Activated naive CD4-positive, alpha-beta T cell treated with anti-CD3 and anti-CD28 coated beads, Interleukin-2, amount 50 U/mL, for 72 hours (primary cell): ENCODE data around the gene LFNG. TPM values are rescaled to one million over a fixed set of nuclear protein-coding genes. Genes with fewer than 3 reads are reported as not detected.

Source experiments
- ATAC-seq, 2 donors: fragments of 150-1000 bp; cut with Tn5 transposase; 2 replicates each; pipeline ENCODE4 v1.10.0; 2021; ENCODE audit warnings: mild to moderate bottlenecking in 2 of 2, moderate library complexity in 2 of 2
- DNase-seq, 2 donors: peaks; one replicate each; pipeline ENCODE4 v3.0.0; 2021 to 2022; ENCODE audit warnings: low spot score in 2 of 2
- H3K27ac Mint-ChIP-seq, 2 donors: one replicate each; pipeline ENCODE4 v1.8.0; 2022; ENCODE audit warnings: mild to moderate bottlenecking in 2 of 2, mixed read lengths in 2 of 2
- H3K36me3 Mint-ChIP-seq, 2 donors: one replicate each; pipeline ENCODE4 v1.8.0; 2022; ENCODE audit warnings: mixed read lengths in 2 of 2
- H3K9me3 Mint-ChIP-seq, 2 donors: one replicate each; pipeline ENCODE4 v1.8.0; 2022; ENCODE audit warnings: mixed read lengths in 2 of 2
- total RNA-seq, 2 donors: library from RNA; stranded (reverse); gene quantifications; one replicate each; pipeline ENCODE4 v1.2.3, GENCODE V29; 2022

Gene LFNG, protein sequence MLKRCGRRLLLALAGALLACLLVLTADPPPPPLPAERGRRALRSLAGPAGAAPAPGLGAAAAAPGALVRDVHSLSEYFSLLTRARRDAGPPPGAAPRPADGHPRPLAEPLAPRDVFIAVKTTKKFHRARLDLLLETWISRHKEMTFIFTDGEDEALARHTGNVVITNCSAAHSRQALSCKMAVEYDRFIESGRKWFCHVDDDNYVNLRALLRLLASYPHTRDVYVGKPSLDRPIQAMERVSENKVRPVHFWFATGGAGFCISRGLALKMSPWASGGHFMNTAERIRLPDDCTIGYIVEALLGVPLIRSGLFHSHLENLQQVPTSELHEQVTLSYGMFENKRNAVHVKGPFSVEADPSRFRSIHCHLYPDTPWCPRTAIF
- 10 to 100 TPM; 17.8 to 21.1 TPM for total RNA-seq

DNA sequence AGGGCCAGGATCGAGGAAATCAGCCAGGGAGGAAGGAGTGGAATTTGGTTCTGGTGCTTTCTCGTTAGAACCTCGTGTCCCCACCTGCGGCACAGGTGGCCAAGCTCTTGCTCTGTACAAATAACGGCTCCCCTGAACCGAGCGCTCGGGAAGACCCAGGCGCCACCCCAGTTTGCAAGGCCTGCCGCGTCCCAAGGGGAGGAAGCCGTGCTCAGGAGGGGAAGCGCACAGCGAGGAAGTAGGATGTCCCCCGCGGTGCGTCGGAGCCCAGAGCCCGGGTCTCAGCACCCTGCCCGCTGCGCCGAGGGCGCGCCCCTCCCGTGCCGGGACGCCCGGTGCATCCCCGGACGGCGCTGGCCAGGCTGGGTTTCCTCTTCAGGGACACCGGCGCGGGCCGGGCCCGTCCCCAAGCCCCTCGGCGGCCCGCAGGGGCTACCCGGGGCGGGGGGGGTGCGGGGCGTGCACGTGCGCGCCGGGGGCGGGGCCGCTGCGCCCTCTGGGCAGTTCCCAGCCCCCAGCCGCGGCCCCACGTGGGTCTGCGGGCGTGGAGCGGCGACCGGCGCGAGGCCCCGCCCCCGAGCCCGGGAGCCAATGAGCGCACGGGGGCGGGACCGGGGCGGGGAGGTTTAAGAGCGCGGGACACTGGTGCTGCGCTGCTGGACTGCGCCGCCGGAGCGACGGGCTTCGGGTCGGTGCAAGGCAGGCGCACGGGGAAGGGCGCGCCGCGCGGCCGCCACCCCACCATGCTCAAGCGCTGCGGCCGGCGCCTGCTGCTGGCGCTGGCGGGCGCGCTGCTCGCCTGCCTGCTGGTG is at the start of gene LFNG:
TSS of gene LFNG (plus strand) at position 656 of the 812 bp plus-strand sequence. CDS start at position 744, 88 bp downstream.
- DNase-seq (peak; percentile 83 to 87), ATAC-seq (peak; percentile 64 to 82)
- H3K36me3 Mint-ChIP-seq, result peaks cover 0 to 6% of the 10 kb centered on the region in 2 donors
- peak within 1 kb of the TSS; percentile 36 to 73 for H3K27ac Mint-ChIP-seq
- no peaks in the 10 kb centered on the region for H3K9me3 Mint-ChIP-seq

GRCh38 chr7:2470204-2471021 is 49.2 kb upstream of the LFNG start:
- Mint-ChIP-seq H3K27ac (peak overlapping the region in 1 of 2 donors; percentile 26), H3K9me3 (no peaks in the 10 kb centered on the region), H3K36me3 (no peaks in the 10 kb centered on the region)
- DNase-seq (no peak), ATAC-seq (no peak)

- ATAC-seq, result peak in 1 of 2 donors; percentile 14
- Mint-ChIP-seq H3K27ac (no peak overlapping the region), H3K9me3 (no peaks in the 10 kb centered on the region), H3K36me3 (no peaks in the 10 kb centered on the region)
- no peak for DNase-seq
These were observed 48.6 kb upstream of the LFNG start for GRCh38 chr7:2471022-2471329.

GRCh38 chr7:2471396-2471795 is 48.2 kb upstream of the LFNG start:
- DNase-seq, result no peak
- ATAC-seq, result no peak
- no peaks in the 10 kb centered on the region for H3K9me3 Mint-ChIP-seq
- H3K27ac Mint-ChIP-seq, result no peak overlapping the region
- H3K36me3 Mint-ChIP-seq, result no peaks in the 10 kb centered on the region

- Mint-ChIP-seq H3K9me3 (no peaks in the 10 kb centered on the region), H3K36me3 (no peaks in the 10 kb centered on the region), H3K27ac (no peak overlapping the region)
- no peak for ATAC-seq
- DNase-seq, result no peak
These were observed 46.8 kb upstream of the LFNG start for GRCh38 chr7:2472739-2473138.

GRCh38 chr7:2473496-2474180 is 45.9 kb upstream of the LFNG start:
- no peaks in the 10 kb centered on the region for H3K36me3 Mint-ChIP-seq
- no peak overlapping the region for H3K27ac Mint-ChIP-seq
- H3K9me3 Mint-ChIP-seq, result no peaks in the 10 kb centered on the region
- ATAC-seq, result no peak
- DNase-seq, result no peak

DNA sequence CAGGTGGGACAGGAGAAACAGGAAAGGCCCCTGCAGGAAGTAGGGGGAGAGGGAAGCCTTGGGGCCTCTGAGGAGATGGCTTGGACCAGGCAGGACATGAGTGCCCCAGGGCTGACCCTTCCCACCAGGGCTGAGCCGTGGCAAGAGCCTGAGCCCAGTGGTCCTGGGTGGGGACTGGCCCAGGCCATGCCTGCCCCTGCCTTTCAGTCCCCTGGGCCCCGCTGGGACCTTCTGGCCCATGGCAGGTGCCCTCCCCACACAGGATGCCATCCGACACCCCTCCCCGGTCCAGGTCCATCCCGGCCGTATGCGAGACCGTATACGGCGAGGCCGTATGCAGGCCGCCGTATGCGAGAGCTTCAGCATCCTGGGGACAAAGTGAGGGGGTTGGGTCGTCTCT is 45.4 kb upstream of the LFNG start:
- Mint-ChIP-seq H3K36me3 (no peaks in the 10 kb centered on the region), H3K9me3 (no peaks in the 10 kb centered on the region), H3K27ac (no peak overlapping the region)
- DNase-seq (no peak), ATAC-seq (no peak)

DNA sequence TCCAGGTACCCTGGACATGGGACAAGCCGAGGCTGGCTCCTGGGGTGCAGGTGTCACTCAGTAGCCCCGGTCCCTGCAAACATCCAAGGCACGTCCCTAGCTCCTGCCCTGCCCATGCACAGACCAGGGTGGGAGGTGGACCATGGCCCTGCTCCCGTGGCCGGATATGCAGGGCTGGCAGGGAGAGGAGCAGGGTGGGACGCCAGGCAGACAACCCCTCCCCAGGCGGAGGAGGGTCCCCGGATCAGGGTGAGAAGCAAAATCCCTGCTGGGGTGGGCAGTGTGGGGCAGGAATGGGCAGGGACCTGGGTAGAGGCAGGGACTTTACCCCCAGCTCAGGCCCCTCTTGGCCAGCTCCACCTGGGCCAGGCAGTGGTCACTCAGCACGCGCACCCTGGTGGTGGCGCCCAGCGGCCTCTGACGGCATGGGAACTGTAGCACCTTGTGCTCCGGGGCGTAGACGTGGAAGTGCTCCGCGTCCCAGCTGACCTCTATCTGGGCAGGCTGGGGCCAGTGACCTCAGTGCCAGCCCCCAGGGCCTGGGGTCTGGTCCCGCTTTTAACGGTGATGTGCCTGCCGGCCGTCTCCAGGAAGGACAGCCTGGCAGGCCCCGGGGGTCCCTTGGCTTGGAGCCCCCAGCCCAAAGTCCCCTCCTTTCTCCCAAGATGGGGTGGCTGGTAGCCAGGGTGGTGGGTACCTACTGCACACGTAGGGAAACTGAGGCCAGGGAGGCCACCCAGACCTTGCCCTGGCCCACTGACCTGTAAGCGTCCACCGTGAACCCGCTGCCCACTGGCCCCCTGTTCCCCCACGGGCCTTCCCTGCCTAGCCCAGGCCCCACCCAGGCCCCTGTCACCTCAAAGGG is 44.5 kb upstream of the LFNG start:
- Mint-ChIP-seq H3K36me3 (no peaks in the 10 kb centered on the region), H3K9me3 (no peaks in the 10 kb centered on the region), H3K27ac (no peak overlapping the region)
- ATAC-seq, result no peak
- DNase-seq, result no peak

DNA sequence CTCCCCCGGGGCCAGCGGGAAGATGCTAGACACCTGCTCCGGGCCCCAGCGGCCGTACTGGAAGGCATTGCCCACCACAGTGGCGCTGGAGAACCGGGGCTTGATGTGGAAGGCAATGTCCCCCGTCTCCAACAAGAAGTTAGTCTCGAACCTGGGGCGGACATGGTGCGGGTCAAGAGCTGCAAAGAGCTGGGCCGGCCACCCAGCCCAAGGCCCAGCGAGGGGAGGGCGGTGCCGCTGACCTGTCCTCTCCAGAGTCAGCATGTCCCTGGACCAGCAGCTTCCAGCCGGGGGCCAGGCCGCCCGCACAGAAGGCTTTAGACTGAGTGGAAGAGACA is 43.9 kb upstream of the LFNG start:
- ATAC-seq, result no peak
- Mint-ChIP-seq H3K27ac (no peak overlapping the region), H3K36me3 (no peaks in the 10 kb centered on the region), H3K9me3 (no peaks in the 10 kb centered on the region)
- no peak for DNase-seq

DNA sequence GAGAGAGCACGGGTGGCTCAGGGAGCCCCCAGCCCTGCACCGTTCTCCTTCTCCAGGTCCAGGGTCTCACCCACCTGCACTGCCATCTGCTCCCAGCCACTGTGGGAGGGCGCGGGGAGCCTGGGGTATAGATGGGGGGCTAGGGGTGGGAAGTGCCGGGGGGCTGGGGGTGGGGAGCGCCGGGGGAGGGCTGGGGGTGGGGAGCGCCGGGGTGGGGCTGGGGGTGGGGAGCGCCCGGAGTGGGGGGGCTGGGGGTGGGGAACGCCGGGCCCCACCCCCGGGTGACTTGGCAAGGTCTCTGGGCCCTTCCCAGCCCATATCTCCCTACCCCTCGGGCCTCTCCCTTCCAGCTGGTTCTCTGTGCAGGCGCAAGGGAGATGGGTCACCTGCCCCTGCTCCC is 43.3 kb upstream of the LFNG start, which contains the start of gene GRIFIN:
TSS of gene GRIFIN (minus strand) at position 101 of the 400 bp plus-strand sequence. CDS start at position 86, 15 bp downstream.
- Mint-ChIP-seq H3K9me3 (no peaks in the 10 kb centered on the region), H3K36me3 (no peaks in the 10 kb centered on the region), H3K27ac (no peak within 1 kb of the TSS)
- ATAC-seq, result no peak
- no peak for DNase-seq

GRCh38 chr7:2476776-2477446 is 42.7 kb upstream of the LFNG start:
- H3K36me3 Mint-ChIP-seq, result no peaks in the 10 kb centered on the region
- H3K27ac Mint-ChIP-seq, result no peak overlapping the region
- DNase-seq (no peak), ATAC-seq (peak in 1 of 2 donors; percentile 3)
- no peaks in the 10 kb centered on the region for H3K9me3 Mint-ChIP-seq

DNA sequence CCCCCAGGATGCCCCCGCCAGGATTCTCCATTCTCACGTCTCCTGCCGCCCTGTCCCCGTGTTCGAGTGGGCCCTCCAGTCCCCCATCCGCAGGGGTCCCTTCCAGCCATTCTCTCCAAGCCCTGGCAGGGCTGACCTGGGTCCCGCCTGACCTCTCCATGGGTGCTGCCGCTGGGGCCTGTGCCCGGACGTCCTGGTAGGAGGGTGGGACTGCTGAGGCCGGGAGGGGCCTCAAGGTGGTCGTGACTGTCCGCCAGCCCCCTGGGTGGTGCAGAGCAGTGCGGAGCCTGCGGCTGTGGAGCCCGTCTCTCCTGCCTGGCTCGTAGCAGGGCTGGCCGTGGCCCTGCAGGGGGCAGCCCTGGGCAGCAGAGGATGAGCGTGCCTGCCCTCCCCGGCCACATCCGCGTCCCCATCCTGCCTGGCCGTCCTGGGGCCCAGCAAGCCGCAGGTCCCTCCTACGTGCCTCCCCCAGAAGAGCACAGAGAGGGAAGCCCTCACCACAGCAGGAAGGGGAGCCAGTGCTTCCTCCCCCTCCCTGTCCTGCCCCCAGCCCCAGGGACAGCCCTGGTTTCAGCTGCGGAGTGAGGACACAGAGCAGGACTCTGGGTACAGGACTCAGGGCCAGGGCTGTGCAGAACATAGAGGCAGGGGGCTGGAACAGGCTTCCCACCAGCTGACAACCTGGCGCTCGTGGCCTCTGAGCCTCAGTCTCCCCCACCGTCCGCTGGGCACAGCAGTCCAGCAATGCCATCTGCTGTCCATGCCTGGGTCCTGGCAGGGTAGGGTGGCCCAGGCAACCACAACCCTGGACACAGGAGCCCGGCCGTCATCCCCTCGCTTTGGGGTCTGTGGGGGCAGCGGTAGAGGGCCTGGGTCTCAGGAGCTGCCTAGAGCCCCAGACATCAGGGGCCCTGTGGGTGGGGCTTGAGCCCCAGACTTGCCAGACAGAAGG is 41.9 kb upstream of the LFNG start:
- no peak overlapping the region for H3K27ac Mint-ChIP-seq
- peak; percentile 97 to 98 for ATAC-seq
- H3K36me3 Mint-ChIP-seq, result peaks cover 0 to 1% of the 10 kb centered on the region in 2 donors
- DNase-seq, result peak; percentile 66 to 78
- no peaks in the 10 kb centered on the region for H3K9me3 Mint-ChIP-seq

DNA sequence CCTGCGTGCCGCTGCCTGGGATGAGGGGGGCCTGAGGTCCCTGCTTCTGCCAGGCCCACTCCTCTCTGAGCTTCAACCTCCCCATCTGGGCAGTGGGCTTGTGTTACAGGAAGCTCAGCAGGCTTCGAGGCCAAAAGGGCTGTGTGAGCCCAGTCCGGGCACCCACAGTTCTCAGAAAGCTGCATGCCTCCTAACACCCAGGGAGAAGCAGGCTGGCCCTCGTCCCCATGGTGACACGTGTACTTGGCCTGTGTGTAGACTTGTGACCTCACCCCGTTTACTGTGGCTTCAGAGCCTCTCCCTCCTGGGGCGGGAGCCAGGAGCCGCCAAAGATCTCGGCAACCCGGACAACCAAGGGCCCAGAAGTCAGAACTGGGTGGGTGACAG is 41.2 kb upstream of the LFNG start:
- ATAC-seq (no peak), DNase-seq (no peak)
- H3K27ac Mint-ChIP-seq, result no peak overlapping the region
- peaks cover 0 to 6% of the 10 kb centered on the region in 2 donors for H3K36me3 Mint-ChIP-seq
- no peaks in the 10 kb centered on the region for H3K9me3 Mint-ChIP-seq

DNA sequence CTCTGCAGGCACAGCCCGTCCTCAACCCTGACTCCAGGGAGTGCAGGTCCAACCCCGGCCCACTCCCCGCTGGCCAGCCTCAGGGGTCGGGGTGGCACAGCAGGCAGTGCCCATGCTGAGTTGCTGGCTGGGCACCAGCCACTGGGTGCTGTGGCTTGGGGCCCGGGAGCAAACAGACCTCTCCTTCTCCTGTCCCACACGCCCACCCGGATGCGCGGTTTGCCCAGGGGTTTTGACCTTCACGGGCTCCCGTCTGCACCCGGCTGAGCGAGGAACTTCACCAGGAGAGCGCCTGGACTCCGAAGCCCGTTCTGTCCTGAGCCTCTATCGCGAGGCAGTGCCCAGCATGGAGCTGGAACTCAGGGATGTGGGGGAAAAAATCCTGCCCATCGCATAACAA is 40.8 kb upstream of the LFNG start:
- no peaks in the 10 kb centered on the region for H3K9me3 Mint-ChIP-seq
- DNase-seq, result no peak
- H3K27ac Mint-ChIP-seq, result no peak overlapping the region
- no peak for ATAC-seq
- peaks cover 0 to 6% of the 10 kb centered on the region in 2 donors for H3K36me3 Mint-ChIP-seq
